Measurements from ENCODE around the gene CHDH.

DNA sequence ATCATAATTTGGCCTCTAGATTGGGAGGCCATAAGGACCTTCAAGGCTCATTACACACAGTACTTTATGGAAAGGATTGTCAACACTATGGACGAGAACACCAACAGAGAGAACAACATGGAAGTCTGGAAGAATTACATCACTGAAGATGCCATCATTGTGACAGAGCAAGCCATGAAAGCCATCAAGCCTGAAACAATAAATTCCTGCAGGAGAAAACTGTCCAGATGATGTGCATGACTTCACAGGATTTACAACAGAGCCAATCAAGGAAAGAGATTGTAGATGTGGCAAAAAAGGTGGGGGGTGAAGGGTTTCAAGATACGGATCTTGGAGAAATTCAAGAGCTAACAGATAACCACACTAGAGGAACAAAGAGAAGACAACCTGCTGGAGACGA is 16.0 kb upstream of the CHDH start:
- TF ChIP-seq, protein P1, sequence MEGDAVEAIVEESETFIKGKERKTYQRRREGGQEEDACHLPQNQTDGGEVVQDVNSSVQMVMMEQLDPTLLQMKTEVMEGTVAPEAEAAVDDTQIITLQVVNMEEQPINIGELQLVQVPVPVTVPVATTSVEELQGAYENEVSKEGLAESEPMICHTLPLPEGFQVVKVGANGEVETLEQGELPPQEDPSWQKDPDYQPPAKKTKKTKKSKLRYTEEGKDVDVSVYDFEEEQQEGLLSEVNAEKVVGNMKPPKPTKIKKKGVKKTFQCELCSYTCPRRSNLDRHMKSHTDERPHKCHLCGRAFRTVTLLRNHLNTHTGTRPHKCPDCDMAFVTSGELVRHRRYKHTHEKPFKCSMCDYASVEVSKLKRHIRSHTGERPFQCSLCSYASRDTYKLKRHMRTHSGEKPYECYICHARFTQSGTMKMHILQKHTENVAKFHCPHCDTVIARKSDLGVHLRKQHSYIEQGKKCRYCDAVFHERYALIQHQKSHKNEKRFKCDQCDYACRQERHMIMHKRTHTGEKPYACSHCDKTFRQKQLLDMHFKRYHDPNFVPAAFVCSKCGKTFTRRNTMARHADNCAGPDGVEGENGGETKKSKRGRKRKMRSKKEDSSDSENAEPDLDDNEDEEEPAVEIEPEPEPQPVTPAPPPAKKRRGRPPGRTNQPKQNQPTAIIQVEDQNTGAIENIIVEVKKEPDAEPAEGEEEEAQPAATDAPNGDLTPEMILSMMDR (conservative IDR thresholded peaks at IDR 0.05; ENCODE audit: low read length) = no peak
- no peak for TF ChIP-seq EZH2phosphoT487 (IDR thresholded peaks at IDR 0.05; ENCODE audit: borderline replicate concordance, low read depth, low read length)
